GM19193 (cell line): Measurements from ENCODE around the gene FHAD1.

Experiments
- POLR2A ChIP-seq: IDR thresholded peaks from 4 replicates; pipeline ENCODE4 v1.6.1; 2011; ENCODE audit not compliant: insufficient read depth, insufficient read length; ENCODE audit errors: extremely low read depth

Gene FHAD1

GRCh38 chr1:15386164-15386749 is 139.2 kb downstream of the FHAD1 start:
- no peak for TF ChIP-seq POLR2A

- no peak for TF ChIP-seq POLR2A
Measured at GRCh38 chr1:15388201-15388880, 141.3 kb downstream of the FHAD1 start.

GRCh38 chr1:15390667-15391066 is 143.6 kb downstream of the FHAD1 start:
- TF ChIP-seq POLR2A: no peak

GRCh38 chr1:15391366-15391765 is 144.3 kb downstream of the FHAD1 start:
- TF ChIP-seq POLR2A: no peak

- TF ChIP-seq POLR2A: no peak
Measured at GRCh38 chr1:15393475-15394257, 146.6 kb downstream of the FHAD1 start.

- TF ChIP-seq POLR2A: no peak
Measured at GRCh38 chr1:15394258-15394690, 147.3 kb downstream of the FHAD1 start.

GRCh38 chr1:15397236-15397635 is 150.2 kb downstream of the FHAD1 start:
- no peak for TF ChIP-seq POLR2A

GRCh38 chr1:15399710-15400109 is 152.7 kb downstream of the FHAD1 start:
- no peak for TF ChIP-seq POLR2A

GRCh38 chr1:15400627-15401026 is 153.6 kb downstream of the FHAD1 start:
- no peak for TF ChIP-seq POLR2A

- TF ChIP-seq POLR2A: no peak
Measured at GRCh38 chr1:15401391-15402055, 154.5 kb downstream of the FHAD1 start.

- TF ChIP-seq POLR2A: no peak
Measured at GRCh38 chr1:15402809-15403450, 155.9 kb downstream of the FHAD1 start.

- TF ChIP-seq POLR2A: no peak
Measured at GRCh38 chr1:15403962-15404580, 157.0 kb downstream of the FHAD1 start.

- TF ChIP-seq POLR2A: no peak
Measured at GRCh38 chr1:15405106-15405850, 158.3 kb downstream of the FHAD1 start.
